GM10248 (cell line): ENCODE measurements around the gene NPTX1.

ENCODE experiments used
- CTCF ChIA-PET: fragments of 300-600 bp; sonication (Branson Sonifier 250); formaldehyde crosslinking; extraction: SDS; loops from one replicate; lab custom pipeline; 2021; ENCODE audit warnings: antibody characterized with exemption; lab: Yijun Ruan, JAX
- POLR2A ChIA-PET: fragments of 350-650 bp; sonication (Branson Sonifier 250); formaldehyde crosslinking; extraction: SDS; loops from one replicate; lab custom pipeline; 2020; ENCODE audit warnings: antibody characterized with exemption; lab: Yijun Ruan, JAX
- DNase-seq: peaks from one replicate; pipeline ENCODE4 v3.0.0; 2012; ENCODE audit errors: extremely low spot score
- TF ChIP-seq, protein P1 (sequence below): IDR thresholded peaks from 2 replicates; pipeline ENCODE4 v1.5.1; 2012; ENCODE audit warnings: mild to moderate bottlenecking, low read depth; ENCODE audit errors: extremely low read depth, missing control alignments, control extremely low read depth

Gene NPTX1

GRCh38 chr17:80431246-80432195 lies 44.9 kb downstream of the NPTX1 start:
- ChIA-PET CTCF (no interaction called here), POLR2A (no interaction called here)
- no peak for DNase-seq
- TF ChIP-seq, protein P1, sequence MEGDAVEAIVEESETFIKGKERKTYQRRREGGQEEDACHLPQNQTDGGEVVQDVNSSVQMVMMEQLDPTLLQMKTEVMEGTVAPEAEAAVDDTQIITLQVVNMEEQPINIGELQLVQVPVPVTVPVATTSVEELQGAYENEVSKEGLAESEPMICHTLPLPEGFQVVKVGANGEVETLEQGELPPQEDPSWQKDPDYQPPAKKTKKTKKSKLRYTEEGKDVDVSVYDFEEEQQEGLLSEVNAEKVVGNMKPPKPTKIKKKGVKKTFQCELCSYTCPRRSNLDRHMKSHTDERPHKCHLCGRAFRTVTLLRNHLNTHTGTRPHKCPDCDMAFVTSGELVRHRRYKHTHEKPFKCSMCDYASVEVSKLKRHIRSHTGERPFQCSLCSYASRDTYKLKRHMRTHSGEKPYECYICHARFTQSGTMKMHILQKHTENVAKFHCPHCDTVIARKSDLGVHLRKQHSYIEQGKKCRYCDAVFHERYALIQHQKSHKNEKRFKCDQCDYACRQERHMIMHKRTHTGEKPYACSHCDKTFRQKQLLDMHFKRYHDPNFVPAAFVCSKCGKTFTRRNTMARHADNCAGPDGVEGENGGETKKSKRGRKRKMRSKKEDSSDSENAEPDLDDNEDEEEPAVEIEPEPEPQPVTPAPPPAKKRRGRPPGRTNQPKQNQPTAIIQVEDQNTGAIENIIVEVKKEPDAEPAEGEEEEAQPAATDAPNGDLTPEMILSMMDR: no peak

DNA sequence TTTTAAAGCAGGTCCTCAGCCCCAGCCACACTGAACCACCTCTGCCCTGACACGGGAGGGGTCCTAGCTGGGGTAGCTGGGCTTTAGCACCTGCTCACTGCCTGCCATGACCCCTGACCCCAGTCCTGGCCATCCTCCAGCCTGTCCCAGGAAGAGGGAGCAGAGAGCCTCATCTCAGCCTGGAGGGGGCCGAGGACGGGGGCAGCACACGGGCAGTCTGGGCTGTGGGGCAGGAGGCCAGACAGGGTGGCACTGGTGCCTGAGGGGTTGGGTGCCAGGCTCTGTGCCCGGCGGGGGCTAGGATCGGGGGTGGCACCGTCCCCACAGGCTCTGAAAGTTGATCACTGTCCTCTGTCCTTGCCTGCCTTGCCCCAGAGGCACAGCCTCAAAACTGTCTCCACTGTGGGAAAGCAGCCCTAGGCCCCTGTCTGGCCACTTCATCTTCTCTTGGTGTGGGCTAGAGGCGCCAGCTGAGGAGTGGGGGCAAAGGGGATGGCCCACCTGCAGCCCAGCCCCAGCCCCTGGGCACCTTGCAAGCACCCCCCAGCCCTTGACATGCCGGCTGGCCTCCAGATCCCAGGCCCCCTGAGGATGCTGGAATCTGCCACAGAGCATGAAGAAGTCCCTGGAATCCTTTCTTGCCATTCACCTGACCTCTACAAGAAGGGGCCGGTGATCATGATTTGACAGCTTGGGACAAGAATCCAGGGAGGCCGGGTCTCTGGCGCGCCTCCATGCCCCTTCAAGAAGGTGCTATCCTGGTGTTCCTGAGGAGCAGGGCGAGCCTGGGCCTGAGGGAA lies 45.8 kb downstream of the NPTX1 start:
- ChIA-PET POLR2A (no interaction called here), CTCF (no interaction called here)
- DNase-seq: no peak
- TF ChIP-seq, protein P1: no peak

DNA sequence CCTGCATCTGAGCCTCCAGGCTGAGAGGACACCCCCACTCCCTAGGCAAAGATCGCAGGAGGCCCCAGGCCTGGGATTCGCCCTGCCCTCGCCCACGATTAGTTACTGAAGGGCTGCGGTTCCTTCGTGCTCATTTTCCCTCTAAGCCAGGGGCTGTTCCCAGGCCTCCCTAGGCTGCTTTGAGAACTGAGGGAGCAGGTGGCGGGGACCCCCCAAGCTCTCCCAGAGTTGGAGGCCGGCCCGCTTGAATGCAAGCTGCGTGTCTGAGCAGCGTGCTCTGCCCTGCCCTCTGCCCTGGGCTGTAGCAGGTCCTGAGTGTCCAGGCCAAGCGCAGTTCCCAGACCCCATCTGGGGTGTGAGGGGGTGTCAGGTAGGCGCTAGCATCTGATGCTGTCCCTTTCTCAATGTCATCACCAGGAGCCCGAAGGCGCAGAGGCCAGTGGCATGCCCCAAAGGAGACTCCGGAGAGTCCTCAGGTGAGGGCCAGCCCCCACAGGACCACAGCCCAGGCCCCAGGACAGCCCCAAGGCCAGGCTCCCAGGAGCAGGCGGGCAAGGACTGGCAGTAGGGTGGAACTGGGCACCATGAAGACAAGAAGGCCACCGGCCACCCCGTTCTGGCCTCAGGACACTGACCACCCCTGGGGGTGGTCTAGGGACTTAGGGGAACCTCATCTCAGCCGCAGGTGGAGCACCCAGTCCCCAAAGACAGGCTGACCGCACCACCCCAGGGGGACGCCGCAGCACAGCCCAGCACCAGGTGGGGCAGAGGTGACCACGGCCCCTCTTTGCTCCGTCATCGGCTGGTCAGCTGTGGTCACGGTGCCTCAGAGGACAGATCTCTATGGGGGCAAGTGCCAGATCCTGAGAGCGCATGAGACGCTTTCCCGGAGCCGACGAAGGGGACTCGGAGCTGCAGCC lies 46.8 kb downstream of the NPTX1 start:
- CTCF ChIA-PET: interaction anchor here (1.3 kb wide), 1 partner anchor 8 kb away, joined by 3 read pairs; no protein-coding TSS in a partner anchor
- DNase-seq: no peak
- POLR2A ChIA-PET: no interaction called here
- TF ChIP-seq, protein P1: no peak

GRCh38 chr17:80428796-80429195 lies 47.6 kb downstream of the NPTX1 start:
- DNase-seq: no peak
- TF ChIP-seq, protein P1: no peak
- POLR2A ChIA-PET: no interaction called here
- CTCF ChIA-PET: interaction anchor here (1.3 to 4.3 kb wide), 9 partner anchors 9 to 673 kb away, joined by 3 to 47 read pairs (median 7); partner anchors contain the start of genes CHMP6 and ENDOV

GRCh38 chr17:80428363-80428762 lies 48.0 kb downstream of the NPTX1 start:
- ChIA-PET CTCF (interaction anchor here (1.3 to 4.3 kb wide), 12 partner anchors 9 to 676 kb away, joined by 3 to 47 read pairs (median 6); partner anchors contain the start of genes CHMP6 and ENDOV), POLR2A (no interaction called here)
- DNase-seq: no peak
- TF ChIP-seq, protein P1: no peak
